GM23338 (cell line): ENCODE measurements around the gene SAFB. TPM values are rescaled to one million over a fixed set of nuclear protein-coding genes. Genes with fewer than 3 reads are reported as not detected.

Experiments
- ATAC-seq: fragments of 200-7000 bp; cut with Tn5 transposase; 3 replicates; pipeline ENCODE4 v1.9.1; 2020
- DNase-seq: peaks from one replicate; pipeline ENCODE4 v3.0.0-alpha.2; 2015; ENCODE audit warnings: low spot score
- H2AFZ ChIP-seq: fragments of 200-600 bp; sonication (generic); 2 replicates; pipeline ENCODE4 v1.8.0; 2016; ENCODE audit warnings: antibody characterized with exemption, mild to moderate bottlenecking, moderate library complexity
- H3F3A ChIP-seq: fragments of 200-600 bp; sonication (generic); replicated peaks from 2 replicates; pipeline ENCODE4 v1.8.0; 2017; ENCODE audit warnings: antibody characterized with exemption, mixed run types, low read depth
- H3K27ac ChIP-seq: fragments of 200-600 bp; sonication (generic); 2 replicates; pipeline ENCODE4 v1.6.1; 2016; ENCODE audit warnings: low read depth
- H3K27me3 ChIP-seq: fragments of 200-600 bp; sonication (generic); 2 replicates; pipeline ENCODE4 v1.8.0; 2016; ENCODE audit warnings: mild to moderate bottlenecking, mixed run types, moderate library complexity; ENCODE audit not compliant: insufficient read depth
- H3K36me3 ChIP-seq: fragments of 200-600 bp; sonication (generic); 2 replicates; pipeline ENCODE4 v1.8.0; 2016; ENCODE audit warnings: mild to moderate bottlenecking; ENCODE audit not compliant: insufficient read depth
- H3K4me1 ChIP-seq: fragments of 200-600 bp; sonication (generic); 2 replicates; pipeline ENCODE4 v1.8.0; 2016; ENCODE audit warnings: mild to moderate bottlenecking, moderate library complexity; ENCODE audit not compliant: insufficient read depth
- H3K4me2 ChIP-seq: fragments of 200-600 bp; sonication (generic); 2 replicates; pipeline ENCODE4 v1.7.1; 2017; ENCODE audit warnings: mixed run types
- H3K4me3 ChIP-seq: fragments of 200-600 bp; sonication (generic); 2 replicates; pipeline ENCODE4 v1.6.1; 2016; ENCODE audit warnings: mixed run types
- H3K79me2 ChIP-seq: fragments of 200-600 bp; sonication (generic); replicated peaks from 2 replicates; pipeline ENCODE4 v1.8.0; 2017; ENCODE audit warnings: mild to moderate bottlenecking; ENCODE audit not compliant: insufficient read depth
- H3K9me2 ChIP-seq: fragments of 200-600 bp; sonication (generic); 2 replicates; pipeline ENCODE4 v1.8.0; 2017; ENCODE audit not compliant: insufficient read depth
- H4K20me1 ChIP-seq: fragments of 200-600 bp; sonication (generic); replicated peaks from 2 replicates; pipeline ENCODE4 v1.8.0; 2017; ENCODE audit warnings: mild to moderate bottlenecking; ENCODE audit not compliant: insufficient read depth
- H3K27ac Mint-ChIP-seq: 2 replicates; pipeline ENCODE4 v1.8.0; 2020; ENCODE audit warnings: inconsistent platforms, mild to moderate bottlenecking, moderate library complexity, mixed read lengths
- H3K27me3 Mint-ChIP-seq: 3 replicates; pipeline ENCODE4 v1.8.0; 2022; ENCODE audit warnings: low read depth, mild to moderate bottlenecking, moderate library complexity, mixed read lengths, inconsistent platforms; ENCODE audit not compliant: insufficient read depth, poor library complexity
- H3K36me3 Mint-ChIP-seq: 3 replicates; pipeline ENCODE4 v1.8.0; 2021; ENCODE audit warnings: low read depth, mild to moderate bottlenecking, inconsistent platforms, moderate library complexity, mixed read lengths
- H3K4me1 Mint-ChIP-seq: 3 replicates; pipeline ENCODE4 v1.8.0; 2020; ENCODE audit warnings: mild to moderate bottlenecking, inconsistent platforms, mixed read lengths
- H3K4me3 Mint-ChIP-seq: 3 replicates; pipeline ENCODE4 v1.8.0; 2021; ENCODE audit warnings: moderate library complexity, mild to moderate bottlenecking, inconsistent platforms, mixed read lengths
- H3K9me3 Mint-ChIP-seq: 3 replicates; pipeline ENCODE4 v1.8.0; 2020; ENCODE audit warnings: moderate library complexity, mild to moderate bottlenecking, inconsistent platforms, mixed read lengths
- CREB1 ChIP-seq: fragments of 250-450 bp; sonication (Bioruptor Pico); IDR thresholded peaks from 2 replicates; pipeline ENCODE4 v1.5.0; 2020; ENCODE audit warnings: low read depth, mild to moderate bottlenecking, moderate library complexity
- EZH2 ChIP-seq: fragments of 200-600 bp; sonication (generic); IDR thresholded peaks from one replicate; pipeline ENCODE4 v1.8.0; 2017; ENCODE audit warnings: antibody characterized with exemption, mild to moderate bottlenecking, low read depth; ENCODE audit not compliant: unreplicated experiment
- EZH2phosphoT487 ChIP-seq: fragments of 200-600 bp; sonication (generic); IDR thresholded peaks from one replicate; pipeline ENCODE4 v1.8.1; 2018; ENCODE audit warnings: antibody characterized with exemption; ENCODE audit not compliant: unreplicated experiment
- JUNB ChIP-seq: IDR thresholded peaks from one replicate; pipeline ENCODE4 v1.6.1; 2016; ENCODE audit warnings: antibody characterized with exemption; ENCODE audit not compliant: unreplicated experiment
- NANOG ChIP-seq: IDR thresholded peaks from 2 replicates; pipeline ENCODE4 v1.6.1; 2016; ENCODE audit warnings: antibody characterized with exemption, borderline replicate concordance
- POLR2AphosphoS5 ChIP-seq: IDR thresholded peaks from 2 replicates; pipeline ENCODE4 v1.6.1; 2016; ENCODE audit warnings: antibody characterized with exemption, low read depth
- REST ChIP-seq: IDR thresholded peaks from one replicate; pipeline ENCODE4 v1.6.1; 2018; ENCODE audit warnings: antibody characterized with exemption; ENCODE audit not compliant: unreplicated experiment
- STAT1 ChIP-seq: IDR thresholded peaks from one replicate; pipeline ENCODE4 v1.6.1; 2016; ENCODE audit warnings: antibody characterized with exemption; ENCODE audit not compliant: unreplicated experiment
- ZNF114 ChIP-seq: fragments of 250-450 bp; sonication (Bioruptor Pico); IDR thresholded peaks from 2 replicates; pipeline ENCODE4 v1.5.0; 2020; ENCODE audit warnings: mild to moderate bottlenecking, moderate library complexity
- ZNF331 ChIP-seq: fragments of 250-450 bp; sonication (Bioruptor Pico); IDR thresholded peaks from 2 replicates; pipeline ENCODE4 v1.5.0; 2020; ENCODE audit warnings: low read depth, mild to moderate bottlenecking, moderate library complexity
- ZNF462 ChIP-seq: fragments of 250-450 bp; sonication (Bioruptor Pico); IDR thresholded peaks from 2 replicates; pipeline ENCODE4 v1.5.0; 2020; ENCODE audit warnings: mild to moderate bottlenecking, moderate library complexity
- polyA plus RNA-seq: library from polyadenylated mRNA; unstranded; fragments of >200 nt; fragmentation: Nextera tagmentation; extraction: Ambion mirVana; gene quantifications from 2 replicates; pipeline ENCODE4 v1.2.1, GENCODE V29; 2016
- total RNA-seq: library from RNA; depleted of rRNA; stranded (reverse); fragments of >200 nt; shearing (Covaris generic); gene quantifications from 2 replicates; pipeline ENCODE4 v1.2.3, GENCODE V29; 2014
- TF ChIP-seq, protein P1 (sequence below), 2 experiments: fragments of 200-600 bp in 1 of 2; sonication (generic) in 1 of 2; conservative IDR thresholded peaks; 2 replicates each; pipeline versions ENCODE4 v1.5.1 to v1.6.1; 2016 to 2017; ENCODE audit warnings: antibody characterized with exemption in 2 of 2, low read depth in 2 of 2, mild to moderate bottlenecking in 2 of 2, moderate library complexity in 1 of 2
- TF ChIP-seq, protein P2 (sequence below): IDR thresholded peaks from 2 replicates; pipeline ENCODE4 v1.6.1; 2016; ENCODE audit warnings: antibody characterized with exemption

SAFB gene
- total and polyA plus RNA-seq, 2 experiments from 2014 or later: 85.2 to 109 TPM

GRCh38 chr19:5609881-5610448 is 12.9 kb upstream of the SAFB start:
- peaks cover 32% of the 10 kb centered on the region for H4K20me1 ChIP-seq
- Mint-ChIP-seq H3K4me3 (no peak overlapping the region), H3K4me1 (no peaks in the 10 kb centered on the region), H3K27ac (no peak overlapping the region), H3K9me3 (no peaks in the 10 kb centered on the region), H3K36me3 (peaks cover 92% of the 10 kb centered on the region), H3K27me3 (no peaks in the 10 kb centered on the region)
- no peak overlapping the region for H3K27ac ChIP-seq
- no peak overlapping the region for H3K4me3 ChIP-seq
- DNase-seq (no peak), ATAC-seq (no peak)
- TF ChIP-seq CREB1 (CRISPR knock-in tag): no peak
- TF ChIP-seq POLR2AphosphoS5: no peak
- TF ChIP-seq, protein P1, sequence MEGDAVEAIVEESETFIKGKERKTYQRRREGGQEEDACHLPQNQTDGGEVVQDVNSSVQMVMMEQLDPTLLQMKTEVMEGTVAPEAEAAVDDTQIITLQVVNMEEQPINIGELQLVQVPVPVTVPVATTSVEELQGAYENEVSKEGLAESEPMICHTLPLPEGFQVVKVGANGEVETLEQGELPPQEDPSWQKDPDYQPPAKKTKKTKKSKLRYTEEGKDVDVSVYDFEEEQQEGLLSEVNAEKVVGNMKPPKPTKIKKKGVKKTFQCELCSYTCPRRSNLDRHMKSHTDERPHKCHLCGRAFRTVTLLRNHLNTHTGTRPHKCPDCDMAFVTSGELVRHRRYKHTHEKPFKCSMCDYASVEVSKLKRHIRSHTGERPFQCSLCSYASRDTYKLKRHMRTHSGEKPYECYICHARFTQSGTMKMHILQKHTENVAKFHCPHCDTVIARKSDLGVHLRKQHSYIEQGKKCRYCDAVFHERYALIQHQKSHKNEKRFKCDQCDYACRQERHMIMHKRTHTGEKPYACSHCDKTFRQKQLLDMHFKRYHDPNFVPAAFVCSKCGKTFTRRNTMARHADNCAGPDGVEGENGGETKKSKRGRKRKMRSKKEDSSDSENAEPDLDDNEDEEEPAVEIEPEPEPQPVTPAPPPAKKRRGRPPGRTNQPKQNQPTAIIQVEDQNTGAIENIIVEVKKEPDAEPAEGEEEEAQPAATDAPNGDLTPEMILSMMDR (conservative IDR thresholded peaks at IDR 0.05; ENCODE audit: low read depth in 2 of 2): no peak
- no peak for TF ChIP-seq JUNB
- no peak for TF ChIP-seq ZNF462
- TF ChIP-seq ZNF114: no peak
- TF ChIP-seq NANOG: no peak
- no peak for TF ChIP-seq EZH2
- no peak for TF ChIP-seq STAT1
- no peak for TF ChIP-seq ZNF331 (CRISPR knock-in tag)
- TF ChIP-seq REST: no peak
- TF ChIP-seq, protein P2, sequence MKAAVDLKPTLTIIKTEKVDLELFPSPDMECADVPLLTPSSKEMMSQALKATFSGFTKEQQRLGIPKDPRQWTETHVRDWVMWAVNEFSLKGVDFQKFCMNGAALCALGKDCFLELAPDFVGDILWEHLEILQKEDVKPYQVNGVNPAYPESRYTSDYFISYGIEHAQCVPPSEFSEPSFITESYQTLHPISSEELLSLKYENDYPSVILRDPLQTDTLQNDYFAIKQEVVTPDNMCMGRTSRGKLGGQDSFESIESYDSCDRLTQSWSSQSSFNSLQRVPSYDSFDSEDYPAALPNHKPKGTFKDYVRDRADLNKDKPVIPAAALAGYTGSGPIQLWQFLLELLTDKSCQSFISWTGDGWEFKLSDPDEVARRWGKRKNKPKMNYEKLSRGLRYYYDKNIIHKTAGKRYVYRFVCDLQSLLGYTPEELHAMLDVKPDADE: no peak
- no peak for TF ChIP-seq EZH2phosphoT487
- no peaks in the 10 kb centered on the region for H3K27me3 ChIP-seq
- H3K4me1 ChIP-seq: no peaks in the 10 kb centered on the region
- H3F3A ChIP-seq: 0 out of 2 replicates have a peak, but pooled peaks cover 9% of the 10 kb centered on the region
- H3K4me2 ChIP-seq: no peak overlapping the region
- peaks cover 44% of the 10 kb centered on the region for H3K79me2 ChIP-seq
- peaks cover 69% of the 10 kb centered on the region for H3K36me3 ChIP-seq
- no peak overlapping the region for H2AFZ ChIP-seq
- no peaks in the 10 kb centered on the region for H3K9me2 ChIP-seq
